Uterus (tissue), 4 donors: Measurements from ENCODE around the gene MTMR4. TPM values are rescaled to one million over a fixed set of nuclear protein-coding genes. Genes with fewer than 3 reads are reported as not detected.

ENCODE experiments used
- DNase-seq, 2 donors: peaks; one replicate each; pipeline ENCODE4 v3.0.0-alpha.2; 2019 to 2020
- H3K27ac ChIP-seq, 2 donors: fragments of 200-600 bp; sonication (generic); 1 replicate in 1 of 2; 2 replicates in 1 of 2; pipeline ENCODE4 v1.5.1; 2016 to 2018
- H3K27me3 ChIP-seq, 2 donors: fragments of 200-600 bp; sonication (generic); one replicate each; pipeline ENCODE4 v1.5.1; 2018 to 2019; ENCODE audit warnings: control low read depth in 1 of 2
- H3K36me3 ChIP-seq, 2 donors: fragments of 200-600 bp; sonication (generic); one replicate each; pipeline ENCODE4 v1.5.1; 2019; ENCODE audit warnings: control low read depth in 1 of 2
- H3K4me1 ChIP-seq, 2 donors: fragments of 200-600 bp; sonication (generic); one replicate each; pipeline ENCODE4 v1.5.1; 2018 to 2019; ENCODE audit warnings: control low read depth in 1 of 2
- H3K4me3 ChIP-seq, 2 donors: fragments of 200-600 bp; sonication (generic); 1 replicate in 1 of 2; 2 replicates in 1 of 2; pipeline ENCODE4 v1.5.1; 2018 to 2019; ENCODE audit warnings: mild to moderate bottlenecking in 1 of 2
- H3K9me3 ChIP-seq, 2 donors: fragments of 200-600 bp; sonication (generic); one replicate each; pipeline ENCODE4 v1.5.1; 2019; ENCODE audit warnings: control low read depth in 1 of 2
- CTCF ChIP-seq, 4 experiments: fragments of 200-600 bp in 2 of 4; fragments of 450-650 bp in 2 of 4; sonication (generic) in 2 of 4; IDR thresholded peaks; one replicate each; pipeline ENCODE4 v1.5.1; 2016 to 2019; ENCODE audit warnings: antibody characterized with exemption in 4 of 4, mild to moderate bottlenecking in 2 of 4, moderate library complexity in 1 of 4
- POLR2A ChIP-seq, 2 donors: fragments of 450-650 bp; IDR thresholded peaks; one replicate each; pipeline ENCODE4 v1.6.1; 2016; ENCODE audit warnings: antibody characterized with exemption in 2 of 2, mild to moderate bottlenecking in 1 of 2, moderate library complexity in 1 of 2
- intact Hi-C: fragments of 100-400 bp; cut with DNase I; formaldehyde crosslinking; loops from one replicate; pipeline ENCODE4 v1.15.1; 2023; ENCODE audit warnings: low total_unique reads
- total RNA-seq, 4 donors: library from RNA; depleted of rRNA in 3 of 4; stranded (reverse); fragments of >200 nt in 3 of 4; gene quantifications; one replicate each; pipeline versions ENCODE4 v1.1.0 to v1.2.4, GENCODE V29; 2014 to 2023
- donor health status: DM: yes; HTN: yes; CAD: no.

Gene MTMR4
- total RNA-seq, 4 donors from 2014 or later = 9.7 to 59.1 (median 25.5) TPM

DNA sequence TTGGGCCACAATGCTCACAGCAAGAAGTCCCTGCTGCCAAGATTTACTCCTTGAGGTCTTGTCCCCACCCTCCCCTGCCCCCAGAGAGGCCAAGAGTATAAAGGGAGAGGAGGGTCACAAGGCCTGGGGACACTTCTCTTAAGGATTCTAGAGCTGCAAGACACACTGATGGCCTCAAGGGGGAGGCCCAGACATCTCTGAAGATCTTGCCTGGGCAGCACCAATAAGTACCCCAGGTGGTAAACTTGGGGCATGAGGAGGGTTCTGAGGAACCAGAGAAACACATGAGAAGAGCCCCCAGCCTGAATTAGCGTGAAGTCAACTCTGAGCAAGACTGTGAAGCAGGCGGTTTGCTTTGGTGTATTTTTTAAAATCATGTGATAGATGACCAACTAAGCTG, 26.8 kb upstream of the MTMR4 start:
- no peak overlapping the region for H3K27ac ChIP-seq
- no peaks in the 10 kb centered on the region for H3K9me3 ChIP-seq
- TF ChIP-seq CTCF (IDR thresholded peaks at IDR 0.05) = no peak
- no peak for TF ChIP-seq POLR2A (IDR thresholded peaks at IDR 0.05)
- H3K36me3 ChIP-seq = no peaks in the 10 kb centered on the region
- no peak overlapping the region for H3K4me3 ChIP-seq
- DNase-seq = no peak
- no peaks in the 10 kb centered on the region for H3K27me3 ChIP-seq
- intact Hi-C loops = no loop called here
- H3K4me1 ChIP-seq = no peaks in the 10 kb centered on the region

GRCh38 chr17:58539698-58540097, 25.3 kb upstream of the MTMR4 start:
- no peak for DNase-seq
- no peaks in the 10 kb centered on the region for H3K36me3 ChIP-seq
- TF ChIP-seq CTCF (IDR thresholded peaks at IDR 0.05) (no peak), POLR2A (IDR thresholded peaks at IDR 0.05) (no peak)
- no peaks in the 10 kb centered on the region for H3K27me3 ChIP-seq
- intact Hi-C loops = no loop called here
- no peaks in the 10 kb centered on the region for H3K4me1 ChIP-seq
- no peaks in the 10 kb centered on the region for H3K9me3 ChIP-seq
- no peak overlapping the region for H3K27ac ChIP-seq
- H3K4me3 ChIP-seq = no peak overlapping the region

- H3K4me3 ChIP-seq = no peak overlapping the region
- no peaks in the 10 kb centered on the region for H3K27me3 ChIP-seq
- intact Hi-C loops = no loop called here
- no peak overlapping the region for H3K27ac ChIP-seq
- no peaks in the 10 kb centered on the region for H3K36me3 ChIP-seq
- H3K9me3 ChIP-seq = no peaks in the 10 kb centered on the region
- no peak for DNase-seq
- TF ChIP-seq POLR2A (IDR thresholded peaks at IDR 0.05) = no peak
- TF ChIP-seq CTCF (IDR thresholded peaks at IDR 0.05) = no peak
- H3K4me1 ChIP-seq = no peaks in the 10 kb centered on the region
Measured at GRCh38 chr17:58538811-58539409, 24.5 kb upstream of the MTMR4 start.

DNA sequence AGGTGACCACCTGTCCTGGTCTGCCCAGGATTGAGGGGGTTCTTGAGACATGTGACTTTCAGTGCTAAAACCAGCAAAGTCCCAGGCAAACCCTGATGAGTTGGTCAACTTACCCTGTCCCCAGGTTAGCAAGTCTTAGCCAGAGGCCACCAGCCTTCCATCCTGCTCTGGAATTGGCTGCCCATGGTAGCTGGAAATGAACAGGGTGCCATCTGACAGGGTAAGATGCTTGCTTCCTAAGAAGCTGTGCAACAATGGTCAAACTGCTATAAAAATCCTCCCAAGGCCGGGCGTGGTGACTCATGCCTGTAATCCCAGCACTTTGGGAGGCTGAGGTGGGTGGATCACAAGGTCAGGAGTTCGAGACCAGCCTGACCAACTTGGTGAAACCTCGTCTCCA, 22.8 kb upstream of the MTMR4 start:
- Histone ChIP-seq H3K27ac (no peak overlapping the region), H3K9me3 (no peaks in the 10 kb centered on the region), H3K27me3 (no peaks in the 10 kb centered on the region), H3K4me3 (no peak overlapping the region), H3K36me3 (no peaks in the 10 kb centered on the region), H3K4me1 (no peaks in the 10 kb centered on the region)
- TF ChIP-seq POLR2A (IDR thresholded peaks at IDR 0.05) (no peak), CTCF (IDR thresholded peaks at IDR 0.05) (no peak)
- intact Hi-C loops = no loop called here
- DNase-seq = no peak

DNA sequence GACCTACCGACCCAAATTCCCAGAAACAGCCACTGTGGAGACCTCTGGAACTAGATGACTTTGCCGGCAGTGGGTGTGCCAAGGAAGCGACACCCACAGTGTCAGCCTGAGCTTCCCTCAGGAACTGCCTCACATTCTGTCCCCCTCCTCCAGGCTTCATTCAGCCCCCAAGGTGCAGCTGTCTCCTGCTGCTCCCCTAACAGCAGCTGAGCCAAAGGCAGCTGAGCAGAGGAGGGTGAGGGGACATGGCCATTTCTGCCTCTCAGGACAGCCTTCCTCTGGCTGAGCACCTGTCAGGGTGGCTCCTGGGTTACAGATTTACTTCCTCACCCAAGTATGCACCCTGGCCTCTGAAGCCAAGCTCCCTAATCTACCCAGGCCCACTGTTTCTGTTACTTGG, 22.1 kb upstream of the MTMR4 start:
- no peak for DNase-seq
- Histone ChIP-seq H3K4me1 (no peaks in the 10 kb centered on the region), H3K27me3 (no peaks in the 10 kb centered on the region), H3K27ac (no peak overlapping the region), H3K36me3 (no peaks in the 10 kb centered on the region), H3K4me3 (no peak overlapping the region), H3K9me3 (no peaks in the 10 kb centered on the region)
- TF ChIP-seq POLR2A (IDR thresholded peaks at IDR 0.05) (no peak), CTCF (IDR thresholded peaks at IDR 0.05) (no peak)
- intact Hi-C loops = no loop called here
